Stimulated activated CD8-positive, alpha-beta memory T cell treated with anti-CD3 and anti-CD28 coated beads, Interleukin-4, amount 100 ng/mL, for 48 hours (primary cell): ENCODE results near the gene MAGEE2.
"Not testable (repeated sequence)": the region's sequence is repeated elsewhere in the genome, so short reads cannot be mapped to it uniquely, and the experiment has no call there.

Experiments
- DNase-seq: peaks from one replicate; pipeline ENCODE4 v3.0.0-alpha.2; 2020

Gene MAGEE2

GRCh38 chrX:75784680-75785491 is at the start of gene MAGEE2:
Gene MAGEE2 (minus strand): TSS chrX:75785254. CDS start chrX:75785051, 203 bp downstream.
- peak; percentile 32 for DNase-seq

- DNase-seq, result no peak
Observed at GRCh38 chrX:75786290-75786689, 1.2 kb upstream of the MAGEE2 start.

- no peak for DNase-seq
Observed at GRCh38 chrX:75781611-75782010, 3.4 kb downstream of the MAGEE2 start.

- not testable (repeated sequence) for DNase-seq
Observed at GRCh38 chrX:75768063-75768462, 17.0 kb downstream of the MAGEE2 start.

GRCh38 chrX:75748431-75748830 is 36.6 kb downstream of the MAGEE2 start:
- no peak for DNase-seq

GRCh38 chrX:75746891-75747639 is 38.0 kb downstream of the MAGEE2 start:
- DNase-seq, result peak; percentile 25
